GM12892 (cell line): ENCODE results near the gene VPS13D.

Experiments
- DNase-seq: peaks from one replicate; pipeline ENCODE4 v3.0.0; 2011; ENCODE audit not compliant: insufficient read length
- FAIRE-seq: peaks from 2 replicates; lab custom pipeline; 2011; peaks lifted over from hg19 to GRCh38; lab: Jason Lieb, UNC
- POLR2A ChIP-seq: IDR thresholded peaks from 2 replicates; pipeline ENCODE4 v1.6.1; 2011; ENCODE audit warnings: low read depth, low read length, control low read depth
- POLR2AphosphoS5 ChIP-seq: IDR thresholded peaks from 2 replicates; pipeline ENCODE4 v1.6.1; 2011; ENCODE audit warnings: low read depth, low read length, control low read depth
- TAF1 ChIP-seq: IDR thresholded peaks from 2 replicates; pipeline ENCODE4 v1.6.1; 2011; ENCODE audit warnings: low read depth, mild to moderate bottlenecking, control low read depth, low read length, borderline replicate concordance

The VPS13D gene

DNA sequence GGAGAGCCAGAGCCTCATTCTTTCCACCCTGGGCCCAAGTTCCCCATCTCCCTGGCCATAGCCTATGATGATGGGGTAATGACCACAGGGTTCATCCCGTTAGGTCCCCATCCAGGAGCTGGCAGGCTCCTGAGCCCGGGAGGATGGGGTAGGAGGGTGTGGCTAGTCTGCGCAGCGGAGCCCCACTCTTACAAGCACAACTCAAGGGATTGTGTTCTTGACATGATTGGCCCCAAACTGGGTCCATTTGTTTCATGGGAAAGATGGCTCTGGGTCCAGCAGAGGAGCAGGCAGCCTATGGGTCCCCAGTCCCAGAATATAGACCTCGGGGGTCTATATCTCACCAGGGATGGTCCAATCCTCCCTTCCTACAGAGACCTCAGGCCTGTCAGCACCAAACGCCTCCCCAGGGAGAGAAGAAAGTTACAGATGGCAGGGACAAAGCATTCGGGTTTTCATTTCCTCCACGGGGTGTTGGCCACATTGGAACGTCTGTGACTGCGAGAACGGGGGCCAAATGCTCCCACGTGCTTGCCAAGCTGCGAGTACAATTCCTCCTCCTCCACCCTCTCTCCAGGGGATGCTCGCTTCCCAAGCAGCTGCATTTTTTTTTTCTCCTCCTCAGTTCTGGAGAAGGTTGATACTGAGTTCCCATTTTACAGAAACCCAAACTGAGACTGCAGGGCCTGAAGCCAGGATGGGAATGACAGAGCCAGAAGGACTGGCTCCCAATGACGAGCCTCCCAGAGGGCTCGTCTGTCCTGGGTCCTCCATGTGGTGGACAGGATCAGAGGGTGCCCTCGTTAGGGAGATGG lies 317.1 kb downstream of the VPS13D start:
- FAIRE-seq (no peak), DNase-seq (no peak)
- no peak for TF ChIP-seq POLR2A

DNA sequence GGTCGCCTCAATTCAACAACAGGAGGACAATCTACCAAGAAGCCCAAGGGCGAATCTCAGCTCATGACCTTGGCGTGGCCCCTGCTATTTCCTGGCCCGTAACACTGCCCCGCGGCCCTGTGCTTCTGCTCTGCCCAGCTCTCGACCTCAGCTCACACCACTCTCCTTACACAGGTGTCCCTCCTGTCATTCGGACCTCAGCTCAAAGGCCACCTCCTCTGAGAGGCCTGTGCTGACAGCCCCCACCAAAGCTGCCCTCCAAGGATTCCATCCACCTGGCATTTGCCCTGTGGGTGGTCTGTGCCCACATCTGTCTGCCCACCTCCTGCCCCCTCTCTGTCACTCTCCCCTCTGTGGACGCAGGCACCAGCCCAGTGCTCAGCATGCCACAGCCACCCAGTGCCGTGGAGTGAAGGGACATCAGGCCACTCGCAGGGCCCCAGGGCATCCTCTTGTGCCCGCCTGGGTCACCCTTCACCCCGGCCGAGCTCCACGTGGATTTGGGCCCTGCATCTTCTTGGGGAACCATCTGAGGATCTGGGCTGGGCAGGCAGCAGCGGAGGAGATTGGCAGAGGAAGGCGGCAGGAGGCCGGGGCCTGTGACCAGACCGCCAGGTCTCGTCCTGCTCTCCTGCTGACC lies 317.9 kb downstream of the VPS13D start:
- DNase-seq (no peak), FAIRE-seq (no peak)
- TF ChIP-seq TAF1 (no peak), POLR2A (no peak), POLR2AphosphoS5 (no peak)

DNA sequence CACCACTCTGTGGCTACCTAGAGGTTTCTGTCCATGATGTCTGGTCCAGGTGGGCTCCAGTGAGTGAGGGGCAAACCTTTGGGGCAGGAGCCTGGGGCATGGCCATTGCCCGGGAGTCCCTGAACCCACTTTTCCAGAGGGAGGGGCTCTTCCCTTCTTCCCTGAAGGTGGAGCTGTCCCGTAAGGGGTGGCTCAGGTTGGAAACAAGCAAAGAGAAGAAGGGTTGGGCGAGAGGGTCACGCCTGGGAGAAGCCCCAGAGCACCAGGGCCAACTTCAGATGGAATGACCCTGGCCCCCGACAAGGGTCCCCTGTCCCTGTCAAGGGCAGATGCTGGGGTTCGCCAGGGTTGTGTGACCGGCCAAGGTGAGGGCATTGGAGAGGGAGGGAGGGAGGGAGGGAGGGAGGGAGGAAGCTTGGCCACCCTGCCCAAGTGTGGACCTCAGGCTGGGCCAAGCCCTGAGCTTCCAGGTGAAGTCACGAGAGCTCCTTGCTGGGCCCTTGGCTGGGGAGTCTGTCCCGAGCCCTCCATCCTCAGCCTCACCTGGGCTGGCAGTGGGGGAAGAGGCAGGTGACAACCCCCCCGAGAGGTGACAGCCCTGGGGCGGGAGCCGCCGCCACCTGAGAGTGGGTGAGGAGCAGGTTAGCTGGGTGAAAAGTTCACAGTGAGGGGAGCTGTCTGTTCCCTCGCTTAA lies 318.6 kb downstream of the VPS13D start:
- DNase-seq: no peak
- TF ChIP-seq POLR2AphosphoS5 (no peak), TAF1 (no peak), POLR2A (no peak)
- FAIRE-seq: no peak

DNA sequence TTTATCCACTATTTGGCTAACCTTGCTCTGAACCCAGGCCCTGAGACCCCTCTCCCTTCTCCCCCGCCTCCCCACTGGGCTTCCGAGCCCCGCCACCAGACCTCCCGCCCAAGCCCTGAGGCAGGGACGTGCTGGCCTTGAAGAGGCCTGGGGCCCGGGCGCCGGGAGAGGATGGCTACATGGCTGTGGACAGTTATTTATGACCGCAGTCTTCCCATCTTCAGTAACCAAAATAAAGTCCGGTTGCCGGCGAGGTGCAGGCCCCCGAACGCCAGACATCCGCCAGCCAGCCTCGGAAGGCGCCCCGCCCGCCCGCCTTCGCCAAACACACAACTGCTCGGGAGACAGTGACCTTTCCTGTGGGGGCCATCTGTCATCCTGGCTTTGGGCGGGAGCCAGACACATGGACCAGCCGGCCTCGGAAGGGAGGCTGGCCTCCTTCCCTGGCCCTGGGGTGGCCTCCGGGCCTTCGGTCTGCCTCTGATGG lies 319.2 kb downstream of the VPS13D start:
- FAIRE-seq (no peak), DNase-seq (no peak)
- no peak for TF ChIP-seq POLR2AphosphoS5

DNA sequence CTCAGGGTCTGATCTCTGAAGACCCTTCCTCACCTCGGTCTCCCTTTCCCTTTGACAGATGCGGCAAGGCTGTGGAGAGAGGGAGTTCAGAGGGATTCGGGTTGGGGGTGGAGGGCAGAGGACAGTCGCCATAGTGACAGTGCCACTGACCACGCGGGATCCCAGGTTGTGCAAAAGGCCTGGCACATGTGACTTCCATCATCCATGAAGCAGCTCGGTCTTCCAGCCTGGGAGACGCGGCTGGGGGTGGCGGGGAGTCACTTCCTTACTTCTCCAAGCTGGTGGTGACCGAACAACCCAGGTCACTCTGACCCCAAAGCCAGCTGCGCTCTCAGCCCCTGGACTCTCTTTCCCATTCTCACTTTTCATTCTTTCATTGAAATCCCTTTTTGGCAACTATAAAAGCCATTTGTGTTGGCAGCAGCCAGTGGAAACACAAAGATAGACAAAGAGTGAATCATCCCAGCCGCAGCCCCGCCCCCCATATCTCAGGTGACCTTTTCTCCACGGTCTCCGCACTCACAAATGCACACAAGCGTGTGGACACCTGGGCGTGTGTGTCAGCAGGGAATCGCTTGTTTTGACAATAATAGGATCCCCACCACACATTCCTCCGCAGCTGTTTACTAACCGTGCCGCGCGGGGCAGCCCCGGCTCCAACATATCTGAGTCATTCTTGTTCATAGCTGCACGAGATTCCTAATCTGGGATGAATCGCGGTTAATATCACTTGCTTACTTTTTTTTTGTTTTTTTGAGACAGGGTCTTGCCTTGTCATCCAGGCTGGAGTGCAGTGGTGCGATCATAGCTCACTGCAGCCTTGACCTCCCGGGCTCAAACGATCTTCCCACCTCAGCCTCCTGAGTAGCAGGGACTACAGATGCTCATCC lies 319.9 kb downstream of the VPS13D start:
- FAIRE-seq (no peak), DNase-seq (no peak)
- no peak for TF ChIP-seq POLR2A
- no peak for TF ChIP-seq TAF1
- TF ChIP-seq POLR2AphosphoS5: no peak

DNA sequence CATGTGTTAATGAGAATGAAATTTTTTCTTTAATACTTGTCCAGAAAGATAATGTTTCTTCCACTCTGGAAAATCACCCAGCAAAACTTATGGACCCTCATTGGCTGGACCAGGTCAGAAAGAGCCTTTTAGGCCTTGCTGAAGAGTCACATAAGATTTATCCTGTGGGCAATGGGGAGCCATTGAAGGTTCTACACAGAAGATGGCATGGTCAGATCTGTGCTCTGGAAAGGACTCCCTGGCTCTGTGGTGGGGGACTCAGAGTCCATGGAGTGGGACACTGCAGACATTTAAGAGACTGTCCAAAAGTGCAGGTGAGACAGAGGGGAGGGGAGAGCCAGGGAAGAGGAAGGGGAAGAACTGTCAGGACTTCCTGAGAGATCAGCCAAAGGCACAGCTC lies 321.8 kb downstream of the VPS13D start:
- no peak for FAIRE-seq
- no peak for TF ChIP-seq POLR2AphosphoS5
- no peak for TF ChIP-seq POLR2A
- TF ChIP-seq TAF1: no peak
- no peak for DNase-seq

DNA sequence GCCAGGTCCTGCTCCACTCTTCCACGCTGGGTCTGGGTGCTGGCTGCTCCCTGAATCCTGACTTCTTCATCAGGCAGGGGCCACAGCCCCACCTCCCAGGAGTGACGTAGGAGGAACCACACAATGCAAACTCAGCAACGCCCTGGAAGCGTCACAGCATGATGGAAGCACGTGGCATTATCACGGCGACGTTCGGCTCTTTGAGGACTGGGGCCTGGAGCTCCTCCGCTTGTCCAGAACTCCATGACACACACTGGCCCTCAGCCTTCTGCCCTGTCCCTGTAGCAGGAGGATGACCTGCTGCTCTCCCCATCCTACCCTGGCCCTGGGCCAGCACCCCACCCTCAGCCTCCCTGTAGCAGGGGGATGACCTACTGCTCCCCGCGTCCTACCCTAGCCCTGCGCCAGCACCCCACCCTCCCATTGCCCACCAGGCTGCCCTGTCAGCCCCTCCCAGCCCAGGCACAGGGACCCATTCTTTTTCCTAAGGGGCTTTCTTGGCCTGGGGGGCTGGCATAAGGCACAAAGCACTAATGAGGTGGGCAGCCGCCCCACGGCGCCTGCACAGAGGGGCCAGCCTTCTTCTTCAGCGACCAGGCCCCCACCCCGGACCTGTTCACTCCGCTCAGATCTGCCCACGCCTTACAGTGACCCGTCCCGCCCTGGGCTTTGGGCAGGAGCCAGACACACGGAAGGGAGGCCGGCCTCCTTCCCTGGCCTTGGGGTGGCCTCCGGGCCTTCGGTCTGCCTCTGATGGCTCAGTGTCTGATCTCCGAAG lies 322.5 kb downstream of the VPS13D start:
- DNase-seq: no peak
- no peak for FAIRE-seq
- TF ChIP-seq TAF1 (no peak), POLR2AphosphoS5 (no peak), POLR2A (no peak)

DNA sequence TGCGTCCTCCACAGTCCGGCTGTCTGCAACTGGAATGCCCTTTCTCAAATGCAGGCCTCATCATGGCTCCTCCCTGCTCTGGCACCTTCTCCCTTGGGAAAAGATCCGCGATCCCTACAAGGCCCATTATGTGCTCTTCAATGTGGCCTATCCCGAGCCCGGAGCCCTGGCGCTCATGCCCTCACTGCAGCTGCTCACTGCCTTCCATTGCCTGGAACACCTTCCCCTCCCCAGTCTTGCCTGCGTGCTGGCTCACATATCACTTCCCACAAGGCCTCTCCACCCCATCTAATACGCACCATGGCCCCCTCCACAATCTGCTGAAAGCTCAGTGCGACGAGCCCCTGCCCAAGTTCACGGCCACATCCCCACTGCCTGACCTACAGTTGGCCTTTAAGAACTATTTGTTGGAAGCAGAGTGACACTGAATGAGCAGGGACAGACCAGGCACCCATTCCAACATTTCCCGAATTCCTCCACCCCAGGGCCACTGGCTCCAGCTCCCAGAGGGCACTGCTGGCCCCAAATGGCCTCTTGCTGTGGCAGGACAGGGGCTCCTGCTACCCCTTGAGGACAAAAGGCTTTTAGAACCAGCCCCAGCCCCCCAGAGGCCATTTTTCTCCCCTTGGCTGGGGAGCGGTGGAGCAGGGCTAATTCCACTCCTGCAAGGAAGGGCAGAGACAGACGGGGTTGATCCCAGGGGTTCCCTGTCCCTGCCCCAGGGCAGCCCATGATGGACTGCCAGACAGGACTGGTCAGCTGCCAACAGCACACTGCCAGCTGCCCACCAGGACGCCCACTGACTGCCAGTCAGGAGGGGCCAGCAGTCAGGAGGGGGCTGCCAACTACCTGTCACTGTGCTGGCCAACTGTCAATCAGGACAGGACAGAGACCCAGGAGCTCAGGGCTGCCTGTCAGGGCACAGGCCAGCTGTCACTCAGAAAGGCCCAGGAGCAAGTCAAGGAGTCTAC lies 323.4 kb downstream of the VPS13D start:
- no peak for DNase-seq
- no peak for TF ChIP-seq TAF1
- FAIRE-seq: no peak

DNA sequence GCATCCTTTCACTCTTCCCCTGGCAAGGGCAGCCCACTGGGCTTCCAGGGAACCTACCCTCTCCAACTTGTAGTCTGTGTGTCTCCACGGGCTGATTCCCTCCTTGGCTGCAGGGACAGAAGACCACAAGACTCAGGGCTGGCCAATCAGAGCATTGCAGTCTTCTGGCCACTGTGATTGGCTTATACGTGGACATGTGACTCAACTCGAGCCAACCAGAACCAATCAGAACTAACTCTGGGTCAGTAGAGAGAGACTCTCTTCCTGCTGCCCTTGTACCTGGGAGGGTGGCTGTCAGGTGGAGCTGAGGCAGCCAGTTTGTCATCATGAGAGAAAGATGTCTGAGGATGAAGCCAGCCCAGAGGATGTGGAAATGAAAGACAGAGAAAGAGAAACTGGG lies 324.1 kb downstream of the VPS13D start:
- FAIRE-seq: no peak
- no peak for DNase-seq

More for the DNA sequence above, 324.1 kb downstream of the VPS13D start:
- TF ChIP-seq POLR2A (no peak), TAF1 (no peak), POLR2AphosphoS5 (no peak)
